Right lung (tissue), 5 donors: Measurements from ENCODE around the gene STIMATE. TPM values are rescaled to one million over a fixed set of nuclear protein-coding genes. Genes with fewer than 3 reads are reported as not detected.

Source experiments
- DNase-seq, 2 donors: peaks; one replicate each; pipeline ENCODE4 v3.0.0-alpha.2; 2013
- polyA plus RNA-seq, 5 donors: library from polyadenylated mRNA; unstranded; fragments of 120-200 nt; gene quantifications; one replicate each; pipeline versions ENCODE4 v1.2.1 to v1.2.3, GENCODE V29; 2013; ENCODE audit warnings: inconsistent platforms in 1 of 5, low replicate concordance in 1 of 5; ENCODE audit not compliant: insufficient read length in 5 of 5, insufficient read depth in 1 of 5

The STIMATE gene
- polyA plus RNA-seq, 5 donors = 13.4 to 18.6 (median 16.0) TPM

DNA sequence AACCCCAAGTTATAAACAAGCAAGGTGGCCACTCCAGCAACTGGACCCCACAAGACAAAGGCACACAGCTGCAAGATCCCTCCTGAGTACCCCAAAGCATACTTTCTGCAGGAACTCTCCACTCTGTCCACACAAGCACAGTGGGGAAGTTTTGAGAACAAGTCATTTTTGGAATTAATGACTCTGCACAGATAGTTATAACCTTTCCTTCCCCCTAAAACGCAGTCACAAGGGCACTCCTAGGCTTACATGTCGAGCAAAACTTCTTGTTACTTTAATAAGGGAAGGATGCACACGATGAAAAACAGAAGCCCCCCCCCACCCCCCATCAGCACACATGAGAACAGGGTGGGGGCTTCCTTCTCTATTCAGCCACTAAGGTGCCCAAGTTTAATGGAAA, 1.2 kb downstream of the STIMATE start:
- no peak for DNase-seq

DNA sequence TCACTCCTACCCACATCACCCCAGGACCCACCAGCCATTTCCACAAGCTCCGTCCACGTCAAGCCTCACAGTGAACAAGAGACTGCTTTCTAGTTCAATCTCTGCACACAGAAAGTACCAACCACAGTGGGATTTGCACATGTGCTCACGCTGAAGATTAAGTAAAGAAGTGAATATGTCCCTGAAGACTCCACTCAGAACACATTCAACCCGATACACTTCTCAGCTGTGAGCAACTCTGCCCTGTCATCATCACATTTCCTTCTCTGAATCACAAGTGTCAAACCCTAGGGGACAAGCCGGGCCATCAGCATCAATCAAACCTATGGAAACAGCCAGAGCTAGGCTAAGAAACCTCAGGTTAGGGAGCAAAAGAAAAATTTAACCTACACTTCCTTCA, 1.9 kb downstream of the STIMATE start:
- DNase-seq = no peak

DNA sequence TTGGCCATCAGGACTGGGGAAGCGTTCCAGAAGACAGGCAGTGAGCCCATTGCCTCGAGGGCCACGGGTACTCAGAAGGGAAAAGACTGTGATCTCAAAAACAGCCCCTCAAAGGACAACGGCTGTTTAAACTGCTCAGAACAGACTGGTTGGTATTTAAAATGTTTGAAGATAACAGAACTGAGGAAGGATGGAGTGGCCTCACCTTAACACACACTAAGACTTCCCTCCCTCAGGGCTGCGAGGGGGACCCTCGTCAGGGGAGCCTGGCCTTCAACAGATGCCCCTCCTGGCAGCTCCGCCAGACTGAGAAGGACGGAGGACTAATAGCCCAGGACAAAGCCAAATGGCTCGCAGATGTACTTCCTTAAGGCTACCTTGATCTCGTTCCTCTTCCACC, 2.6 kb downstream of the STIMATE start:
- DNase-seq = no peak

DNA sequence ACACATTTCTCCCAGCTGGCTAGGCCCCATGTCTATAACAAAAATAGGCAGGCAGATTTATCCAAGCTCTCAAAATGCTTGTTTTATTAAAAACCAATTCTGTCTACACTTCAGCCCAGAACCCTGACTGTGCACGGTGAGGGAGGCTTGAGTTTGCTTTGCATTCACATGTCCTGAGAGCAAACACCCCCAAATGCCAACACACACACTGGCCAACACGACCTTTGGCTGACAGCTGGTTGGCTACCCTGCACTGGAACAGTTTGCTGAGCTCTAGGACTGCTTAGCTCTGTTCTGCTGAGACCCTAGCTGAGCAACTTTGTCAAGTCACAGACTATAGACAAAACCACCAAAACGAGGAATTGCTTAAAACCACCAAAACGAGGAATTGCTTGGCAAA, 3.6 kb downstream of the STIMATE start:
- DNase-seq = no peak

DNA sequence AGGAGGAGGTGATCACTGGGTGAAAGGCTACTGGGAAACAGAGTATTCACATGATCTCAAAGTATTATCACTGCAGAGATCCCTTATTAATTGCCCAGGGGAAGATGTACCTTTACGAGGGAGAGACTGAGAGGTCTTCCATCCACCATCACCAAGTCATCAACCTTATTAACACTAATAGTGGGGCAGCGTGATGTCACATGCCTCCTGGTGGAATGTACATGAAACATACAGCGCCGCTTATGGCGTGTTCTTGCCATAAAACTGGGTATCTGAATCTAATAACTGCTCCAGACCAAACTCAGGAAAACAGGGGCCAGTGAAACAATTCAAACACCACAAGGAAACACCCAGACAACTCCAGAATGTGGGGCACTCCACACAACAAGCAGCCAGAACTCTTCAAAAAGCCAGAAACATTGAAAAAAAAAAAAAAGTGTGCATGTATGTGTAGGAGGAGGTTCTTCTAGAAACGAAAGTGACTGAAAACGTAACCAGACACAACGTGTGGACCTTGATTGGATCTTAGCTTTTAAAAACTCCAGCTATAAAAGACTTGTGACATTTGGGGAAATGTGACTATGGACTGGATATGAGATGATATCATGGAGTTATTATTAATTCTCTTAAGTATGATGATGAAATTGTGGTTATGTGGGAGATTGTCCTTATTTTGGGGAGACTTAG, 4.6 kb downstream of the STIMATE start:
- no peak for DNase-seq

DNA sequence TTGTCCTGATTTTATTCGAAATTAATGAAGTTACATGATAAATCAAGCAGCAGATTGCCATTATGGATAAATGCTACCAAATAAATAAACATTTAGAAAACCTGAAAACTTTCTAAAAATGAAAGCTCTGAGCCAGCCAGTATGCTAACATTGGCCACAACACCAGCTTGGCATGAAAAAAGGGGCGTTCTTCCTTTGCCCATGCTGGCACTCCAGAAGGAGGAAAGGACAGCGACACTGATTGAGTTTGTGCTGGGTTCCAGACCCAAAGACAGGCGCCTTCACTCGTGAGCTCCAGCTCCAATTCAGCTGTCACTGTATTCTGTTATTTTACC, 5.1 kb downstream of the STIMATE start:
- DNase-seq = no peak

DNA sequence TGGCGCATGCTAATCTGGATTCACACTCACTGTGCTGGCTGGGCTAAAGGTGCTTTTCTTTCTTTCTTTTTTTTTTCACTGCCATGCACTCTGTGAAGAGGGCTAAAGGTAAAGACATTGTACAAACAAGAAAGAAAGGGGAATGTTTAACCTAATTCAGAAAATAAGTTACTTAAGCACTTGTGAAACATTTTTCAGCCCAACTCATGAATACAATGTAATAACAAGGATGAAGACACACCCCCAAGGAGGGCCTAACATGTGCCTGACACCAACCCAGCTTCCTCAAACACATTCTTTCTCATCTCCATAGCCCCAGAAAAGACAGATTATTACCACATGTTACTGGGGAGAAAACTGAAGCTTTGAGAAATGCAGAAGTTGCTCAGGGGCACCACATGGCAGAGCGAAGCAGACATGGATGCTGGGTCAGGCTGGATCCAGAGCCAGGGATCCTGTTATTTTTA, 5.7 kb downstream of the STIMATE start:
- DNase-seq = no peak

DNA sequence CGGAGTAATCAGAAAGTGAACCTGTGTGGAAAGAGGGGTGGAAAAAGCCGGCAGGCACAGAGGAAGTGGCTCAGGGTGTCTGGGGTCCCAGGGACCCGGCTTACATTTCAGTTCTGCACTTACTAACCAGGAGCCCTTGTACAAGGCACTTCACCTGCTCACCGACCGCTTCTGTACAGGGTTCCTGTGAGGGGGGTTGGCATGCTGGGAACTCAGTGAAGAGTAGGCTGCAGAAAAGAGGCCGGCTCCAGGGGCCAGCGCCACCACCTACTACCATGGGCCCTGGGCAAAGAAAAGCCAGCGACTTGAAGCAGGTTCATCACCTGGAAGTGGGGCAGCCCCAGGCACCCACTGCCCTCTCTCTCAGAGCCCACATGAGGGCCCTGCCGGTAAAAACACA, 6.2 kb downstream of the STIMATE start:
- DNase-seq = no peak

DNA sequence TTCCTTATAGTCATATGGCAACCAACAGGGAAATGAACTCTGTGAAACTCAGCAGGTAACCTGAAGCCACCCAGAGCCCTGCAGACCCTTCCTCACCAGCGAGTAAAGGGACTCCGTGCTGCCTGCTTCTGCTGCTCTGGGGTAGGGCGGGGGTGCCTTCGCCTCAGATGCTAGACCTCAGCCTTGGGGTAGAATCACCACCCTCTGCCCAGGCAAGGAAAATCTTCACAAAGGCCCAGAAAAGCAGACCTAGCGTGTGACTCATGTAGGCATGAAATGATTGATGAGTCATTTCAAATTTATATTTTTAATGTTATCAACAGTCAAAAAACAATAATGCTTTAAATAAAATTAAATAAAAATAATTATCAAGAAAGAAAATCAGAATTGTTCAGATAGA, 6.6 kb downstream of the STIMATE start:
- no peak for DNase-seq

DNA sequence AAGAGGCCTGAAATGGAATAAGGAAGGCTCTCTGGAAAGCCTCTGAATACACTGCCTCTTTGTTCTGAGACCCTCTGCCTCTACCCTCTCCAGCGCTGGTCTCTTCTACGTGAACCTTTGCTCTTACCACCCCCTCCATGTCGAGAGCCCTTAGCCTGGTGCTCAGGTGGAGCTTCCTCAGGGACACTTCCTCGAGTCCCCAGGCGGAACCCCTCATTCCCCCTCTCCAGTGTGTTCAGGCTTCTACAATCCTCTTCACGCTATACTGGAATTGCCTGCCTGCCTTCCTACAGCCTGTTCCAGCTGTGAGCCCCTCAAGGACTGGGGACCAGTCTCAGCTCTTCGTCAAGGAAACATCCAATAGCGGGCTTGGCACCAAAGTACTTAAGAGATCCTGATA, 7.4 kb downstream of the STIMATE start:
- DNase-seq = no peak

DNA sequence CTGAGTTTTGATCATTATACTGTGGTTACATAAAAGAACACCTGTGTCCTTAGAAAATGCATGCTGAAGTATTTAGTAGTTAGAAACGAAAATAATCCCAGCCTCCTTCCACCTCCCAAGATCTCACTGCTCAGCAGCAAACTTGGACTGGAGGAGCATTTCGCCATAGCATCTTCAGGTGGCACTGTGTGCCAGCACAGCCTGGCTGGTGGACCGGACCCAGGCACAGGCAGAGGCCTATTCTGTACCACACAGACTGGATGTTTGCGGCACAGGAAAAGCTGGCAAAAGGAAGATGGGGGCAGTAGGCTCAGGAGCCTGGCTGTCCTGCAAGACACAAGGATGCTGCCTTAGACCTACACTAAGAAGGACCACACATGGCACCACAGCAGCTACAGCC, 10.2 kb downstream of the STIMATE start:
- no peak for DNase-seq

DNA sequence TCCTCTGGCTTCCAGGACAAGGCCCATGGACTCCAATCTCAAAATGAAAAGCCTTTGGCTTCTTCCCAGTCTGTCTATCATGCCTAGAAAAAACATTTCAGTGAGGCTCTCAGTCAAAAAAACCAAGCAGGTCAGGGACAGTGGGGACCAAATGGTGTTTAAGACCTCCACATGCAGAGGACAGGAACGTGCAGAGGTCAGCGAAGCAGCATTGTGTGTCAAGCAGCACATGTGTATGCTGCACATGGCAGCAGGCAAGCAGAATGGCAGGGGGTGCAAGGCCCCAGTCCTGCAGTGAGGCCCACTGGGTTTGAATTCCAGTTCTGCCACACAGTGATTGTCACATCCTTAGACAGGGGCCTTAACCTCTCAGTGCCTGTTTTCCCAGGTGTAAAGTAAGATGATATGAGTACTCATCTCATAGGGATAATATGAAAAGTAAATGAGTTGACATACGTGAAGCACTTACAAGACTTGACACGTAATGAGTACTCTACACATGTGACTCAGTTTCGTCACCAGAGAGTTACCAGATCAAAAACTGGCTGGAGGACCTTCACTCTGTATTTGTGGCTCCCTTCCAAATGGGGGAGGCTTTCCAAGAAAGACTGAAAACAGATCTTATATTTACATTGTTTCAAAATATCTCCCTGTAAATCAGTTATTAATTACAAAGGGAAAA, 11.2 kb downstream of the STIMATE start:
- no peak for DNase-seq

DNA sequence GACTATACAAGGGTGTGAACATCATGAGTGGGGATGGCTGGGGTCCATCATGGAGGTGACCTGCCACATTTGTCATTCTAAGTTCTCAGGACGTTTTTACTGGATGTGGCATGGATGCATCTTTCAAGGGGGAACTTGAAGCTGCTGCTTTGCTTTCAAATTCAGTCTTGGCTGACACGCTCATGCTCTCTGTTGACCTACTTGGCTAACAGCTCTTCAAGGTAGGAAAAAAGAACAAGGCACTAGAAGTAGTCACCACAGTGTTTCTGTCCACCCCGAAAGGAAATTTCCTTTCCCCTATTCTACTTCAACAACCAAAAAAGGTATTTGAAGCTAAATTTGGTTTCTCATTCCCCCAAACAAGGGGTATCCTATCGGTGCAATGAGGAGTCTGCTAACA, 15.0 kb downstream of the STIMATE start:
- no peak for DNase-seq

DNA sequence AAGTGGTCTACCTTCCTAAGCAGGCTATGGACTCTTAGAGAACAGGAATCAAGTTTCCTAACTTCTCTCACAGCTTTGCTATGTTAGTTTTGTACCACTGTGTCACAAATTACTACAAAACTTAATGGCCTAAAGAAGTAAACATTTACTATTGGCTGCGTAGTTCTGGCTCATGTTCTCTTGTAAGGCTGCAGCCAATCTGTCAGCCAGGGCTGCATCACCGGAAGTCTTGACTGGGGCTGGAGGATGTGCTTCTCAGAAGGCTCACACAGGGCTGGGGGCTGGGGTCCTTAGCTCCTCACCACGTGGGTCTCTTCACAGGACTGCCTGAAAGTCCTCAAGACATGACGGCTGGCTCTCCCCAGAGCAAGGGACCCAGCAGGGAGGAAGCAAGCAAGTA, 15.5 kb downstream of the STIMATE start:
- peak; percentile 35 to 36 for DNase-seq

DNA sequence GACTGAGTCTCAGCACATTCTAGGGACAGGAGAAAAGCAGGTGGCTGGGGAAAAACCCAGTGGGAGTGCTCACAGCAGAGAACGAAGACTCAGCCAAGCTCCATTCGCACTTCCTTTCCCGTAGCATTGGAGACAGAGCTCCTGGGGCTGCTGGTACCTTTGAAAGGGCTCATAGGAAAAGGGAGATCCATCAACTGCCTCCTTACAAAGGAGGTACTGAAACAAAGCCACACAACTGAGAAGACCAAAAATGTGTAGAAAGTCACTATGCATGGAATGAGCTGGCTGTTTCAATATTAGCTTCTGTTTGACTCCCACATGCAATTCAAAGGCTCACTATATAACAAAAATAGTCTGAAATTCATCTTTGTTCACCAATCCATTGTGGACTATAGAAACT, 16.9 kb downstream of the STIMATE start:
- DNase-seq = no peak

DNA sequence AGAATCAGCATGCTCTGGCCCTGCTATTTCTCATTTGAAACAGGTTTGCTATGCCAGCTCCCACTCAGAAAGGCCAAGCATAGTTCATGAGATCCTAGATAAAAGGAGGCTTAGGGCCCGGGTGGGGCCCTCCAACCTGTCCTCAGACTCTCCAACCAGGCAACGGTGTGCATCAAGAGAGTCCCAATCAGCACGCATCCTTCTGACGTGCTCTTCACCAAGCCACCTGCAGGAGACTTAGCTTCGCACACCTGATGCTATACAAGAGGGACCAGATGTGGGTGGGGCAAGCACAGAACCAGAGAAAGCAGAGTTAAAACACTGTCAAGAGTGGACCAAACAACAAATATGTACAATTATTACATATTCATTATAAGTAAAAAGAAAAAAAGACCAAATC, 17.3 kb downstream of the STIMATE start:
- no peak for DNase-seq

DNA sequence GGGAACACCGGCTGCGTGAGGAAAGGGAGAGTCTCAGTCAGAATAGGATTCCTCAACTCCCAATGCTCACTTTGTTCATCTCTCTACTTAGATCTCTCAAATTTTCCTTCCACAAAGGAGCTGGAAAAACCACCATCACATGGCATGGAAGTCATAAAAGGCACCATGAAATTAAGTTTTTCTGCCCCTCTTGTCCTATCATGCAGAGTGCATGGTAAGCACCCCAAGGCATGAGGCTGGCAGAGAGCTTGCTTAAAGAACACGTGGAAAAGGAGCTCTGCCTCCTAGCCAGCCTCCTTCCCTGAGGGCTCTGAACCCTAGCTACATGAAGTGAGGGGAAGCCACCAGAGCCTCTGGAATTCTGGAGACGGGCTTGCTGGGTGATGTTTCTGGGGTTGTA, 17.8 kb downstream of the STIMATE start:
- no peak for DNase-seq

DNA sequence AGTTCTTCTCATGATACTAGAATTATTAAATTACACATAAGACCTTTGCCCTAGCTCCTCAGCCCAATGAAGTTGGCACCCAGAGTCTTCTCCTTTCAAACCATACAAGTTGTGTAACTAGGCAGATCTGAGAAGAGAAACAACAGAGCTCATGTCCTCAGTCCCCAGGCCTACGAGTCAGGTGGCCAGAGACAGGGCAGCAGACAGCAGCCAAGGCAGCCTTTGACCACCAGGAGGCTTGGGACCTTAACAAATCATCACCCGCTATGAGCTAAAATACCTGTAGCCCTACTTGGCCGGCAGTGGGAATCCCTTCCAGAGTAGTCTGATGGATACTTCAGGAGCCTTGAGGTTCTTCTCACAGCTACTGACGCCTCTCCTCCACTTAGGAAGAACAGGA, 18.3 kb downstream of the STIMATE start:
- no peak for DNase-seq

DNA sequence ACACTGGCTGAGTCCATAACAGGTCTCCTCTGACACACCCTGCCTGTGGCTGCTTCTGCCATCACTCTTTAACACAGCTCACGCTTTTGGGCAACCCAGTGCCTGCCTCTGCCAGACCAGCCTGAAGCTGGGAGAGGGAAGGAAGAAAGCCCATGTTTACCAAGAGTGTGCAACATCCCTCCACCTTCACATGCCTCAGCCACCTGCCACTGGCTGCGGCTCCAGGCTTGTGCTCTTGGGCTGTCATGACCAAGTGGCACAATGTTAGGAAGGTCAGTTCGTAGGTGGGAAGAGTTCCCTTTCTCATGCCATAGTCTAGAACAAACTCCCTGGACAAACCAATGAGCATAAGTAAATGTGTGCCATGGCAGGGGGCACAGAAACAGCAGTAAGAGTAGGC, 20.3 kb downstream of the STIMATE start:
- DNase-seq = no peak

DNA sequence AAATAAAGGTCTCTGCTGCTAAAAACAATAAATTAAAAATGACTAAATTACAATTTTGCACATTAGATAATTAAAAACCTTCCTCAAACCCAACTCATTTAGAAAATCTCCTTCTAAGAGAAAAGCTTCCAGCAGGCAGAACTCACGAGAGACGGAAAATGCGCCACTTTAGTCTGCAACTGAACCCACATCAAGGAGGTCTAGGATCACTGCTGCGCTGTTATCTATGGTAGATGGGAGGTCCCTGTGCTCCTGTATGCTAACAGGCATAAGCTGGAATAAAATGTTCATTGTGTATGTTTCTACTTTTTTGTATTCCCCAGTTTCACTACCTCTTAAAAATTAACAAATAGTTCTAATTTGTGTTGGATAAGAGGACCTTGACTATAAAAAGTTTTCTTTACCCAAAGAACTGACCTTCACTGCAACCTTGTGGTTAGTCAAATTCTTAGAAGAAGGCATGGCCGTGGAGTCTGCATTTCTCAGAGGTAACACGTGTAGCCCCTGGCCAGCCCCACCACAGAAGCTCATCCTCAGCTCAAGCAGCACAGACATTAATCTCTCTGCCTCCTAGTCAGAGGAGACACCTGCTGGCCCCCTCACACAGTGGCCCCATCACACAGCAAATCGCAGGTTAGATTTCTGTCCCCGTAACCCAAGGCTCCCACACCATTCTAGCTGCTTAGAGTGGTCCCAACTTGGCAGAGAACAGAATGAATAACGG, 22.3 kb downstream of the STIMATE start:
- no peak for DNase-seq

DNA sequence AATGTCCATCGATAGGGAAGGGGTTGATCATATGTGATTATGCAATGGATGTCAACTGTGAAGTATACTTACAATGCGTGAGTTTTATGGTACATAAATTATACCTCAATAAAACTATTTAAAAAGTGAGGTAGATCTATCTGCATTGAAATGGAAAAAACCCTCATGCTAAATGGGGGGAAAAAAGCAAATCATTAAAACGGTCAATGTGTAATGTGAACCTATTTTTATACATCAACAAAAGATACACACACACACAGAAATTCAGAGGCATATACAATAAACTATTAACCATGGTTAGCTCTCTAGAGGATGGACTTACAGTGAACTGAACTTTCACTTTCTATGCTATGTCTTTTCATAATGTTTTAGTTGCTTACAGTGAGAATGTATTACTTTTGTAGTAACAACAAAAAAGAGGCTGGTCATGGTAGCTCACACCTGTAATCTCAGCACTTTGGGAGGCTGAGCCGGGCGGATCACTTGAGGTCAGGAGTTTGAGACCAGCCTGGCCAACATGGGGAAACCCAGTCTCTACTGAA, 23.1 kb downstream of the STIMATE start:
- no peak for DNase-seq

DNA sequence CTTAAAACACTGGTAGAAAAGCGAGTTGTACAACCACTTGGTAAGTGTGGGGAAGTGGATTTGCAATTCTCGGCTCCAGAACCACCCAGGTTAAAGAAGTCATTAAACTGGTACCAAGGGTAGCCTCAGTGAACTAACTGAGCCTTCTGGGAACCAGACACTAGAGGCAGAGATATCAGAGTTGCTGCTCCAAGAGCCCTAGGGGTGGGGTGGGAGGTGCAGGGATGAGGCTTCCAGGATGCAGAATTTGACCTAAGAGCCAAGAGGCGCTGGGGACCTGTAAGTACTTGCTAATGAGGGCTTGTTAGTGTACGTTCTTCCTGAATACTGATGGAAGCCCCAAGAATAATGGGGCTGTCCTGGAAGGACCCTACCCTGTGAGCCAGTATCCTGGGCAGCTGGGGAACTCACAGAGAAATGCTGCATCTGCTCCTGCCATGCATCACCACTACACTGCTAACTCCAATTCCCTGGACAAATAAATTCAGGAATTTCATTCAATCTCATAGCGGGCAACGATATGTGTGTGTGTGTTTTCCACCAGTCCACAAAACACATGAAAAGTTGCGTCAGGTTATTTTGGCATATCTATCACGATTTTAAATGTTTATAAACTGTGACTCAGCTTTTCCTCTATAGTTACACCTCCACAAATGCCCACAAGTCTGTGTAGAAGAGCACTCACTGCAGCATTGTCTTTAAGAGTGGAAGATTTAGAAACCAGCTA, 23.8 kb downstream of the STIMATE start:
- DNase-seq = no peak
